Lower lobe of right lung (tissue), 2 donors: ENCODE measurements around the gene POP7. TPM values are rescaled to one million over a fixed set of nuclear protein-coding genes. Genes with fewer than 3 reads are reported as not detected.
A peak's percentile ranks its signal among the peaks of the same experiment; 100 is the strongest.

Experiments
- ATAC-seq, 2 donors: fragments of 200-7000 bp; cut with Tn5 transposase; one replicate each; pipeline ENCODE4 v1.9.1; 2020 to 2022; ENCODE audit warnings: mild to moderate bottlenecking in 2 of 2, moderate library complexity in 2 of 2
- DNase-seq: peaks from one replicate; pipeline ENCODE4 v3.0.0-alpha.2; 2020
- H3K27ac ChIP-seq: fragments of 200-600 bp; one replicate; pipeline ENCODE4 v1.8.0; 2022
- H3K27me3 ChIP-seq: fragments of 200-600 bp; one replicate; pipeline ENCODE4 v1.8.0; 2022; ENCODE audit warnings: low read depth
- H3K36me3 ChIP-seq: fragments of 200-600 bp; one replicate; pipeline ENCODE4 v1.8.0; 2022; ENCODE audit warnings: mild to moderate bottlenecking
- H3K4me1 ChIP-seq: fragments of 200-600 bp; one replicate; pipeline ENCODE4 v1.8.0; 2022
- H3K4me3 ChIP-seq: fragments of 200-600 bp; one replicate; pipeline ENCODE4 v1.8.0; 2022; ENCODE audit warnings: mild to moderate bottlenecking
- H3K9me3 ChIP-seq: fragments of 200-600 bp; one replicate; pipeline ENCODE4 v1.8.0; 2022
- intact Hi-C: fragments of 100-400 bp; cut with DNase I; formaldehyde crosslinking; loops from one replicate; pipeline ENCODE4 v1.11.0; 2022
- total RNA-seq: library from RNA; stranded (reverse); fragmentation: NEBNext Ultra II Directional; extraction: Animal tissue kit (Norgen Biotek cat#: 25700); gene quantifications from one replicate; pipeline ENCODE4 v1.2.1, GENCODE V29; 2021
- TF ChIP-seq, protein P1 (sequence below): fragments of 200-600 bp; IDR thresholded peaks from one replicate; pipeline ENCODE4 v1.8.0; 2022; ENCODE audit warnings: antibody characterized with exemption, mild to moderate bottlenecking
- donor health status: DM: no; HTN: yes; CAD: no; lungs with severe emphysema.

The POP7 gene
- total RNA-seq, 1 donor from 2014 or later: 21.5 TPM

DNA sequence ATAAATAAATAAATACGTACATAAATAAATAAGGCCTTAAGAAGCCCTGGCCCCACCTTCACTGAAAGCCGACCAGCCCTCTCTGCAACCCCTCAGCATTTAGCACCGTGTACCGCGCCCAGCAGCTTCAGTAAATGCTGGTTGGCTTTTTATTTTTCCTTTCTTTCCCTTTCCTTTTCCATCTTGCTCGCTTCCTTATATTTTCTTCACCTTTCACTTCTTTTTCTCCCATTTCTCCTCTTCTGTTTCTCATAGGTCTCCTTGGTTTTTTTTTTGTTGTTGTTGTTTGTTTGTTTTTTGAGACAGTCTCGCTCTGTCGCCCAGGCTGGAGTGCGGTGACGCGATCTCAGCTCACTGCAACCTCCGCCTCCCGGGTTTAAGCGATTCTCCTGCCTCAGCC lies 38.7 kb downstream of the POP7 start:
- no peaks in the 10 kb centered on the region for H3K9me3 ChIP-seq

DNA sequence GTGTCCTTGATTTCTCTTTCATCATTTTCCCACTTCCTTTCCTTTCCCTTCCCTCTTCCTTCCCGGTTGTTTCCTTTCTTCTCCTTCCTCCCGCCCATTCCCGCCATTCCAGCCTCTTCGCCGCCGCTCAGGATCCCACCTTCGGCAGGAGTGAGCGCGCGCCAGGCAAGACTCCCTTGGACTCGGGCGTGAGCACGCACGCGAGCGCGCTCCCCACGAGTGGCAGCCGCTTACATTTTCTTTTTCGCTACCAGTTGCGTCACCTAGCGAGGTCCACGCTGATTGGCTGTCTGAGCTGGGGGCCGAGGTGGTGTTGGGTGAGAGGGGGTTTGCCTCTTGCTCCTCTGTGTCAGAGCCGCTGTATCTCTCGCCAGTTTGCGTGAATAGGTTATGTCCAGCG lies 39.3 kb downstream of the POP7 start:
- H3K4me3 ChIP-seq: peak overlapping the region; percentile 40
- H3K4me1 ChIP-seq: no peaks in the 10 kb centered on the region
- TF ChIP-seq, protein P1, sequence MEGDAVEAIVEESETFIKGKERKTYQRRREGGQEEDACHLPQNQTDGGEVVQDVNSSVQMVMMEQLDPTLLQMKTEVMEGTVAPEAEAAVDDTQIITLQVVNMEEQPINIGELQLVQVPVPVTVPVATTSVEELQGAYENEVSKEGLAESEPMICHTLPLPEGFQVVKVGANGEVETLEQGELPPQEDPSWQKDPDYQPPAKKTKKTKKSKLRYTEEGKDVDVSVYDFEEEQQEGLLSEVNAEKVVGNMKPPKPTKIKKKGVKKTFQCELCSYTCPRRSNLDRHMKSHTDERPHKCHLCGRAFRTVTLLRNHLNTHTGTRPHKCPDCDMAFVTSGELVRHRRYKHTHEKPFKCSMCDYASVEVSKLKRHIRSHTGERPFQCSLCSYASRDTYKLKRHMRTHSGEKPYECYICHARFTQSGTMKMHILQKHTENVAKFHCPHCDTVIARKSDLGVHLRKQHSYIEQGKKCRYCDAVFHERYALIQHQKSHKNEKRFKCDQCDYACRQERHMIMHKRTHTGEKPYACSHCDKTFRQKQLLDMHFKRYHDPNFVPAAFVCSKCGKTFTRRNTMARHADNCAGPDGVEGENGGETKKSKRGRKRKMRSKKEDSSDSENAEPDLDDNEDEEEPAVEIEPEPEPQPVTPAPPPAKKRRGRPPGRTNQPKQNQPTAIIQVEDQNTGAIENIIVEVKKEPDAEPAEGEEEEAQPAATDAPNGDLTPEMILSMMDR: no peak
- intact Hi-C loops: no loop called here
- H3K27me3 ChIP-seq: peaks cover 16% of the 10 kb centered on the region
- peak; percentile 67 for DNase-seq
- H3K27ac ChIP-seq: no peak overlapping the region
- peak; percentile 74 to 97 for ATAC-seq
- no peaks in the 10 kb centered on the region for H3K9me3 ChIP-seq
- H3K36me3 ChIP-seq: no peaks in the 10 kb centered on the region

More for the DNA sequence above, 38.7 kb downstream of the POP7 start:
- no peaks in the 10 kb centered on the region for H3K36me3 ChIP-seq
- no peak overlapping the region for H3K27ac ChIP-seq
- H3K4me1 ChIP-seq: no peaks in the 10 kb centered on the region
- intact Hi-C loops: no loop called here
- TF ChIP-seq, protein P1: no peak
- peaks cover 14% of the 10 kb centered on the region for H3K27me3 ChIP-seq
- ATAC-seq (no peak), DNase-seq (no peak)
- no peak overlapping the region for H3K4me3 ChIP-seq

DNA sequence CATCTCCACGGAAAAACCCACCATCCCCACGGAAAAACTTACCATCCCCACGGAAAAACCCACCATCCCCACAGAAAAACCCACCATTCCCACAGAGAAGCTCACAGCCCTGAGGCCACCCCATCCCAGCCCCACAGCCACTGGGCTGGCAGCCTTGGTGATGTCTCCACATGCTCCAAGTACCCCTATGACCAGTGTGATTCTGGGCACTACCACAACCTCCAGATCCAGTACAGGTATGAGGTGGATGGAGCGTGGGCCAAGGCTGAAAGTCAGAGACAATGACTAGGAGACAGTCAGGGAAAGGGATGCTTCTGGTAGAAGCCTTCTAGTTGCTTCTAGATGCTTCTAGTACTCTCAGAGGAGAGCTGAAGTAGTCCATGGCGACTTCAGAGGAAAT lies 47.1 kb downstream of the POP7 start:
- no peaks in the 10 kb centered on the region for H3K4me1 ChIP-seq
- DNase-seq (no peak), ATAC-seq (no peak)
- no peak overlapping the region for H3K4me3 ChIP-seq
- H3K27ac ChIP-seq: no peak overlapping the region
- H3K36me3 ChIP-seq: no peaks in the 10 kb centered on the region
- H3K9me3 ChIP-seq: no peaks in the 10 kb centered on the region
- intact Hi-C loops: no loop called here
- peaks cover 31% of the 10 kb centered on the region for H3K27me3 ChIP-seq
- TF ChIP-seq, protein P1: no peak

DNA sequence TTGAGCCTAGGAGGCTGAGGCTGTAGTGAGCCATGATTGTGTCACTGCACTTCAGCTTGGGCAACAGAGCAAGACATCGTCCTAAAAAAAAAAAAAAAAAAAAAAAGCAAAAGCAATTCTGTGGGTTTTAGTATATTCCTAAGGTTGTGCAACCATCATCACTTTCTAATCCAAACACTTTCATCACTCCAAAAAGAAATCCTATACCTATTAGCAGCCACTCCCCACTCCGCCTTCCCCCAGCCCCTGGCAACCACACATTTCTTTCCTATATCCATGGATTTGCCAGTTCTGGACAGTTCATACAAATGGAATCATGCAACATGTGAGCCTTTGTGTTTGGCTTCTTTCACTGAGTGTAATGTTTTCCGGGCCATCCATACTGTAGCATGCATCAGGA lies 47.8 kb downstream of the POP7 start:
- peaks cover 25% of the 10 kb centered on the region for H3K27me3 ChIP-seq
- H3K36me3 ChIP-seq: no peaks in the 10 kb centered on the region
- DNase-seq (no peak), ATAC-seq (no peak)
- no peaks in the 10 kb centered on the region for H3K9me3 ChIP-seq
- no peak overlapping the region for H3K4me3 ChIP-seq
- no peak overlapping the region for H3K27ac ChIP-seq
- TF ChIP-seq, protein P1: no peak
- intact Hi-C loops: no loop called here
- H3K4me1 ChIP-seq: no peaks in the 10 kb centered on the region

Other genes with a start within 250 kb of the POP7 start
- 1.7 TPM for gene SPACDR, start 241.9 kb upstream of the POP7 start, total RNA-seq
- 53.6 TPM for gene TSC22D4, start 226.9 kb upstream of the POP7 start, total RNA-seq
- gene NYAP1, start 222.2 kb upstream of the POP7 start, total RNA-seq: 1.1 TPM
- 22.9 TPM for gene AGFG2, start 166.9 kb upstream of the POP7 start, total RNA-seq
- 10.6 TPM for gene SAP25, start 132.2 kb upstream of the POP7 start, total RNA-seq
- gene LRCH4, start 120.0 kb upstream of the POP7 start, total RNA-seq: 80.3 TPM
- 0.74 TPM for gene FBXO24, start 119.8 kb upstream of the POP7 start, total RNA-seq
- 75.2 TPM for gene PCOLCE, start 103.8 kb upstream of the POP7 start, total RNA-seq
- 19.5 TPM for gene MOSPD3, start 93.6 kb upstream of the POP7 start, total RNA-seq
- gene TFR2, start 64.6 kb upstream of the POP7 start, total RNA-seq: 0.35 TPM
- not detected for gene ACTL6B, start 49.7 kb upstream of the POP7 start, total RNA-seq
- 247 TPM for gene GNB2, start 32.4 kb upstream of the POP7 start, total RNA-seq
- 53.4 TPM for gene GIGYF1, start 11.9 kb upstream of the POP7 start, total RNA-seq
- gene EPO, start 14.3 kb downstream of the POP7 start, total RNA-seq: not detected
- not detected for gene ZAN, start 27.5 kb downstream of the POP7 start, total RNA-seq
- 68.6 TPM for gene EPHB4, start 121.4 kb downstream of the POP7 start, total RNA-seq
- gene SLC12A9, start 146.6 kb downstream of the POP7 start, total RNA-seq: 43.6 TPM
- gene TRIP6, start 161.3 kb downstream of the POP7 start, total RNA-seq: 56.5 TPM
- gene SRRT, start 169.0 kb downstream of the POP7 start, total RNA-seq: 105 TPM
- gene UFSP1, start 183.6 kb downstream of the POP7 start, total RNA-seq: 2.3 TPM
- 0.97 TPM for gene ACHE, start 189.8 kb downstream of the POP7 start, total RNA-seq
- 1.7 TPM for gene MUC3A, start 243.4 kb downstream of the POP7 start, total RNA-seq